Inflammatory macrophage treated with lipopolysaccharide for 1 hour (primary cell): ENCODE data around the gene THOC5.
A peak's percentile ranks its signal among the peaks of the same experiment; 100 is the strongest.

Experiments used
- DNase-seq, 2 donors: peaks; one replicate each; pipeline ENCODE4 v3.0.0-alpha.2; 2020 to 2022

THOC5 gene

GRCh38 chr22:29503811-29504372, 49.7 kb downstream of the THOC5 start:
- no peak for DNase-seq

- DNase-seq: no peak
Measured at GRCh38 chr22:29499852-29500251, 53.7 kb downstream of the THOC5 start.

- no peak for DNase-seq
Measured at GRCh38 chr22:29493636-29494035, 59.9 kb downstream of the THOC5 start.

- DNase-seq: no peak
Measured at GRCh38 chr22:29491012-29491411, 62.5 kb downstream of the THOC5 start.

- DNase-seq: peak; percentile 67 to 77
Measured at GRCh38 chr22:29489127-29489780, 64.3 kb downstream of the THOC5 start.

- peak in 1 of 2 donors; percentile 3 for DNase-seq
Measured at GRCh38 chr22:29487426-29487986, 66.1 kb downstream of the THOC5 start.

GRCh38 chr22:29485448-29485847, 68.1 kb downstream of the THOC5 start:
- DNase-seq: no peak

GRCh38 chr22:29484642-29485041, 68.9 kb downstream of the THOC5 start:
- DNase-seq: peak; percentile 30 to 82

GRCh38 chr22:29483254-29483653, 70.3 kb downstream of the THOC5 start:
- DNase-seq: no peak

- DNase-seq: no peak
Measured at GRCh38 chr22:29482726-29483125, 70.8 kb downstream of the THOC5 start.

- DNase-seq: no peak
Measured at GRCh38 chr22:29482253-29482652, 71.3 kb downstream of the THOC5 start.

GRCh38 chr22:29481265-29482000, 72.1 kb downstream of the THOC5 start:
- DNase-seq: peak; percentile 17 to 37

GRCh38 chr22:29480512-29481264, 72.9 kb downstream of the THOC5 start:
- peak; percentile 50 to 66 for DNase-seq

GRCh38 chr22:29480262-29480511, 73.4 kb downstream of the THOC5 start:
- DNase-seq: no peak

GRCh38 chr22:29479417-29480261, 73.9 kb downstream of the THOC5 start, which contains the start of gene NEFH:
Gene NEFH, plus strand, starts transcription at chr22:29480218. Its CDS starts 45 bp downstream, at chr22:29480263.
- DNase-seq: no peak

- peak in 1 of 2 donors; percentile 9 for DNase-seq
Measured at GRCh38 chr22:29478326-29479276, 75.0 kb downstream of the THOC5 start.

GRCh38 chr22:29477723-29478318, 75.7 kb downstream of the THOC5 start:
- DNase-seq: no peak

- no peak for DNase-seq
Measured at GRCh38 chr22:29476116-29476515, 77.4 kb downstream of the THOC5 start.

- DNase-seq: no peak
Measured at GRCh38 chr22:29475550-29475949, 78.0 kb downstream of the THOC5 start.

- no peak for DNase-seq
Measured at GRCh38 chr22:29473001-29473400, 80.6 kb downstream of the THOC5 start.
